Muscle layer of duodenum (tissue), 2 donors: ENCODE results near the gene PAIP1.
"Not testable (repeated sequence)": the region's sequence is repeated elsewhere in the genome, so short reads cannot be mapped to it uniquely, and the experiment has no call there.

Experiments used
- H3K27ac ChIP-seq: one replicate; pipeline ENCODE4 v1.7.0; 2013; ENCODE audit warnings: mild to moderate bottlenecking, low read length
- H3K27me3 ChIP-seq: one replicate; pipeline ENCODE4 v1.7.0; 2013; ENCODE audit warnings: low read depth, mild to moderate bottlenecking, control low read depth, low read length
- H3K36me3 ChIP-seq, 2 donors: one replicate each; pipeline ENCODE4 v1.7.0; 2013; ENCODE audit warnings: low read length in 2 of 2, control low read depth in 1 of 2, mild to moderate bottlenecking in 1 of 2; ENCODE audit not compliant: insufficient read depth in 2 of 2, control insufficient read depth in 1 of 2
- H3K4me1 ChIP-seq, 2 donors: one replicate each; pipeline ENCODE4 v1.7.0; 2013; ENCODE audit warnings: low read length in 2 of 2, mild to moderate bottlenecking in 2 of 2, control low read depth in 1 of 2, moderate library complexity in 1 of 2; ENCODE audit not compliant: insufficient read depth in 2 of 2, control insufficient read depth in 1 of 2
- H3K4me3 ChIP-seq, 2 donors: one replicate each; pipeline ENCODE4 v1.7.0; 2013; ENCODE audit warnings: low read length in 2 of 2, low read depth in 1 of 2, mild to moderate bottlenecking in 1 of 2
- H3K9me3 ChIP-seq, 2 donors: one replicate each; pipeline ENCODE4 v1.7.0; 2013; ENCODE audit warnings: low read length in 2 of 2, control low read depth in 1 of 2, mild to moderate bottlenecking in 1 of 2; ENCODE audit not compliant: control insufficient read depth in 1 of 2
- donor health status: healthy.

PAIP1 gene

GRCh38 chr5:43569236-43569746 is 12.4 kb upstream of the PAIP1 start:
- Histone ChIP-seq H3K9me3 (no peaks in the 10 kb centered on the region), H3K27me3 (no peaks in the 10 kb centered on the region), H3K27ac (no peak overlapping the region), H3K36me3 (no peaks in the 10 kb centered on the region), H3K4me1 (peaks cover 0 to 4% of the 10 kb centered on the region in 2 donors), H3K4me3 (no peak overlapping the region)

GRCh38 chr5:43567967-43568366 is 11.1 kb upstream of the PAIP1 start:
- no peaks in the 10 kb centered on the region for H3K9me3 ChIP-seq
- H3K4me1 ChIP-seq: peaks cover 0 to 4% of the 10 kb centered on the region in 2 donors
- H3K27ac ChIP-seq: no peak overlapping the region
- no peaks in the 10 kb centered on the region for H3K36me3 ChIP-seq
- no peak overlapping the region for H3K4me3 ChIP-seq
- H3K27me3 ChIP-seq: no peaks in the 10 kb centered on the region

- Histone ChIP-seq H3K4me3 (no peak overlapping the region), H3K27me3 (no peaks in the 10 kb centered on the region), H3K4me1 (no peaks in the 10 kb centered on the region), H3K27ac (no peak overlapping the region), H3K9me3 (no peaks in the 10 kb centered on the region), H3K36me3 (no peaks in the 10 kb centered on the region)
Observed at GRCh38 chr5:43565043-43565442, 8.2 kb upstream of the PAIP1 start.

GRCh38 chr5:43564289-43564850 is 7.5 kb upstream of the PAIP1 start:
- H3K36me3 ChIP-seq: no peaks in the 10 kb centered on the region
- H3K27me3 ChIP-seq: no peaks in the 10 kb centered on the region
- H3K9me3 ChIP-seq: no peaks in the 10 kb centered on the region
- H3K4me1 ChIP-seq: no peaks in the 10 kb centered on the region
- no peak overlapping the region for H3K4me3 ChIP-seq
- no peak overlapping the region for H3K27ac ChIP-seq

- Histone ChIP-seq H3K9me3 (no peaks in the 10 kb centered on the region), H3K4me1 (no peaks in the 10 kb centered on the region), H3K4me3 (no peak overlapping the region), H3K27me3 (no peaks in the 10 kb centered on the region), H3K27ac (no peak overlapping the region), H3K36me3 (no peaks in the 10 kb centered on the region)
Observed at GRCh38 chr5:43563321-43563720, 6.4 kb upstream of the PAIP1 start.

- H3K36me3 ChIP-seq: no peaks in the 10 kb centered on the region
- H3K27ac ChIP-seq: no peak overlapping the region
- H3K9me3 ChIP-seq: no peaks in the 10 kb centered on the region
- H3K27me3 ChIP-seq: no peaks in the 10 kb centered on the region
- H3K4me1 ChIP-seq: no peaks in the 10 kb centered on the region
- no peak overlapping the region for H3K4me3 ChIP-seq
Observed at GRCh38 chr5:43561356-43561755, 4.5 kb upstream of the PAIP1 start.

- H3K9me3 ChIP-seq: no peaks in the 10 kb centered on the region
- H3K4me1 ChIP-seq: peaks cover 0 to 9% of the 10 kb centered on the region in 2 donors
- no peaks in the 10 kb centered on the region for H3K36me3 ChIP-seq
- H3K27ac ChIP-seq: no peak overlapping the region
- no peaks in the 10 kb centered on the region for H3K27me3 ChIP-seq
- no peak overlapping the region for H3K4me3 ChIP-seq
Observed at GRCh38 chr5:43560128-43560527, 3.3 kb upstream of the PAIP1 start.

- H3K9me3 ChIP-seq, H3K27me3 ChIP-seq: not testable (repeated sequence)
- Histone ChIP-seq H3K36me3 (peaks cover 10 to 14% of the 10 kb centered on the region in 2 donors), H3K4me3 (peak overlapping the region; percentile 82 to 92), H3K27ac (peak overlapping the region; percentile 79), H3K4me1 (peaks cover 0 to 27% of the 10 kb centered on the region in 2 donors)
Observed at GRCh38 chr5:43556607-43556856, 345 bp downstream of the PAIP1 start.

- peaks cover 10 to 14% of the 10 kb centered on the region in 2 donors for H3K36me3 ChIP-seq
- peaks cover 0 to 27% of the 10 kb centered on the region in 2 donors for H3K4me1 ChIP-seq
- peak overlapping the region; percentile 79 for H3K27ac ChIP-seq
- H3K4me3 ChIP-seq: peak overlapping the region; percentile 82 to 92
- H3K9me3 ChIP-seq: no peaks in the 10 kb centered on the region
- H3K27me3 ChIP-seq: no peaks in the 10 kb centered on the region
Observed at GRCh38 chr5:43555895-43556606, 826 bp downstream of the PAIP1 start.

GRCh38 chr5:43554497-43554896 is 2.4 kb downstream of the PAIP1 start:
- Histone ChIP-seq H3K4me3 (peak overlapping the region in 1 of 2 donors; percentile 26), H3K36me3 (peaks cover 10 to 14% of the 10 kb centered on the region in 2 donors), H3K4me1 (peaks cover 0 to 31% of the 10 kb centered on the region in 2 donors)

GRCh38 chr5:43553381-43553780 is 3.5 kb downstream of the PAIP1 start:
- Histone ChIP-seq H3K9me3 (no peaks in the 10 kb centered on the region), H3K4me1 (peaks cover 0 to 35% of the 10 kb centered on the region in 2 donors), H3K4me3 (no peak overlapping the region), H3K27me3 (no peaks in the 10 kb centered on the region), H3K36me3 (peaks cover 10 to 14% of the 10 kb centered on the region in 2 donors), H3K27ac (no peak overlapping the region)

More at GRCh38 chr5:43554497-43554896, 2.4 kb downstream of the PAIP1 start:
- Histone ChIP-seq H3K27me3 (no peaks in the 10 kb centered on the region), H3K27ac (no peak overlapping the region), H3K9me3 (no peaks in the 10 kb centered on the region)

- Histone ChIP-seq H3K27ac (no peak overlapping the region), H3K36me3 (peaks cover 16 to 23% of the 10 kb centered on the region in 2 donors), H3K4me3 (no peak overlapping the region), H3K4me1 (peaks cover 0 to 36% of the 10 kb centered on the region in 2 donors), H3K9me3 (no peaks in the 10 kb centered on the region), H3K27me3 (no peaks in the 10 kb centered on the region)
Observed at GRCh38 chr5:43551731-43552130, 5.1 kb downstream of the PAIP1 start.
